ENCODE results near the gene R3HDM2.
A peak's percentile ranks its signal among the peaks of the same experiment; 100 is the strongest.

R3HDM2 gene

GRCh38 chr12:57467212-57467874, 36.5 kb upstream of the R3HDM2 start:
- DNase-seq (ENCODE audit: low spot score) = no peak
- in situ Hi-C loops (cut with MboI; ENCODE audit: low pct_unique_long_range_greater_than_20kb, low sequenced_read_pairs, unreplicated experiment) = no loop called here
- TF ChIP-seq, protein P1, sequence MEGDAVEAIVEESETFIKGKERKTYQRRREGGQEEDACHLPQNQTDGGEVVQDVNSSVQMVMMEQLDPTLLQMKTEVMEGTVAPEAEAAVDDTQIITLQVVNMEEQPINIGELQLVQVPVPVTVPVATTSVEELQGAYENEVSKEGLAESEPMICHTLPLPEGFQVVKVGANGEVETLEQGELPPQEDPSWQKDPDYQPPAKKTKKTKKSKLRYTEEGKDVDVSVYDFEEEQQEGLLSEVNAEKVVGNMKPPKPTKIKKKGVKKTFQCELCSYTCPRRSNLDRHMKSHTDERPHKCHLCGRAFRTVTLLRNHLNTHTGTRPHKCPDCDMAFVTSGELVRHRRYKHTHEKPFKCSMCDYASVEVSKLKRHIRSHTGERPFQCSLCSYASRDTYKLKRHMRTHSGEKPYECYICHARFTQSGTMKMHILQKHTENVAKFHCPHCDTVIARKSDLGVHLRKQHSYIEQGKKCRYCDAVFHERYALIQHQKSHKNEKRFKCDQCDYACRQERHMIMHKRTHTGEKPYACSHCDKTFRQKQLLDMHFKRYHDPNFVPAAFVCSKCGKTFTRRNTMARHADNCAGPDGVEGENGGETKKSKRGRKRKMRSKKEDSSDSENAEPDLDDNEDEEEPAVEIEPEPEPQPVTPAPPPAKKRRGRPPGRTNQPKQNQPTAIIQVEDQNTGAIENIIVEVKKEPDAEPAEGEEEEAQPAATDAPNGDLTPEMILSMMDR (IDR thresholded peaks at IDR 0.05; ENCODE audit: extremely low read depth, insufficient read depth, missing control alignments) = no peak

- in situ Hi-C loops (cut with MboI; ENCODE audit: low pct_unique_long_range_greater_than_20kb, low sequenced_read_pairs, unreplicated experiment) = no loop called here
- TF ChIP-seq, protein P1 (IDR thresholded peaks at IDR 0.05; ENCODE audit: extremely low read depth, insufficient read depth, missing control alignments) = no peak
- peak; percentile 12 for DNase-seq (ENCODE audit: low spot score)
Measured at GRCh38 chr12:57465747-57466505, 35.1 kb upstream of the R3HDM2 start.

GRCh38 chr12:57465030-57465746, 34.3 kb upstream of the R3HDM2 start:
- DNase-seq (ENCODE audit: low spot score) = peak; percentile 9
- in situ Hi-C loops (cut with MboI; ENCODE audit: low pct_unique_long_range_greater_than_20kb, low sequenced_read_pairs, unreplicated experiment) = no loop called here
- TF ChIP-seq, protein P1 (IDR thresholded peaks at IDR 0.05; ENCODE audit: extremely low read depth, insufficient read depth, missing control alignments) = no peak

- DNase-seq (ENCODE audit: low spot score) = no peak
- TF ChIP-seq, protein P1 (IDR thresholded peaks at IDR 0.05; ENCODE audit: extremely low read depth, insufficient read depth, missing control alignments) = no peak
- in situ Hi-C loops (cut with MboI; ENCODE audit: low pct_unique_long_range_greater_than_20kb, low sequenced_read_pairs, unreplicated experiment) = no loop called here
Measured at GRCh38 chr12:57464569-57464968, 33.7 kb upstream of the R3HDM2 start.

- DNase-seq (ENCODE audit: low spot score) = no peak
- TF ChIP-seq, protein P1 (IDR thresholded peaks at IDR 0.05; ENCODE audit: extremely low read depth, insufficient read depth, missing control alignments) = no peak
- in situ Hi-C loops (cut with MboI; ENCODE audit: low pct_unique_long_range_greater_than_20kb, low sequenced_read_pairs, unreplicated experiment) = no loop called here
Measured at GRCh38 chr12:57462912-57463253, 32.0 kb upstream of the R3HDM2 start.

- in situ Hi-C loops (cut with MboI; ENCODE audit: low pct_unique_long_range_greater_than_20kb, low sequenced_read_pairs, unreplicated experiment) = no loop called here
- TF ChIP-seq, protein P1 (IDR thresholded peaks at IDR 0.05; ENCODE audit: extremely low read depth, insufficient read depth, missing control alignments) = peak; percentile 95
- peak; percentile 96 for DNase-seq (ENCODE audit: low spot score)
Measured at GRCh38 chr12:57462251-57462911, 31.5 kb upstream of the R3HDM2 start.
